HL-60/S4 (cell line): ENCODE measurements around the gene PGLYRP3.

ENCODE experiments used
- in situ Hi-C: fragments of 300-500 bp; cut with MboI; formaldehyde crosslinking; loops from 2 replicates; pipeline ENCODE4 v1.14.3; 2022; ENCODE audit warnings: low sequenced_read_pairs

The PGLYRP3 gene

DNA sequence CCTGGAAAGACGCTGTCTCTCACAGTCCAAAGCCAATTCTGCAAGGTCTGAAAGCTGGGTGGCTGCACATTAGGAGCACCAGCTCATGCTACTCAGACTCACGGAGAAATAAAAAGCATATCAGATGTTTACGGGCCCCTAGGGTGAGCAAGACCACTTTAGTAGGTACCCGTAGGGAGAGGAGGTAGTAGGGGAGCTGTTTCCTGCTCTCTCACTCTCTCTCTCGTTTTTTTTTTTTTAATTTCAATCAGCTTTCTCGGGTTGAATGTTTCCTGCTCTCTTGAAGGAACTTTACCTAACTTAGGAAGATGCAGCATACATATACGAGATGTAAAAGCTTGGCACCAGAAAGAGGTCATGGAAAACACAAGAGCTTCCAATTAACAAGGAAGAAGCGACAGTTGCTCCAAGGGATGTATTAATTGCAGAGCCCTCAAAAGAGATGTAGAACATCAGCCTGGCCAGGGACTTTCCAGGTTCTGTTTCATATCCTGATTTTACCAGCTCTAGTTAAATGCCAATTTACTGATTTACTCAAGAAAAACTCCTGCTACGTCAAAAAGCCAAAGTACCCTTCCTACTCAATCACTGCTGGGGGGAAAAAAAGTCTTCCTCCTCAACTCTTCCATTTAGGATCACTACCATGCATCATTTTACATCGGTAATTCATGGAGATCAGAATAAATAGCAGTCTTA lies 50.1 kb downstream of the PGLYRP3 start:
- in situ Hi-C loops: no loop called here

DNA sequence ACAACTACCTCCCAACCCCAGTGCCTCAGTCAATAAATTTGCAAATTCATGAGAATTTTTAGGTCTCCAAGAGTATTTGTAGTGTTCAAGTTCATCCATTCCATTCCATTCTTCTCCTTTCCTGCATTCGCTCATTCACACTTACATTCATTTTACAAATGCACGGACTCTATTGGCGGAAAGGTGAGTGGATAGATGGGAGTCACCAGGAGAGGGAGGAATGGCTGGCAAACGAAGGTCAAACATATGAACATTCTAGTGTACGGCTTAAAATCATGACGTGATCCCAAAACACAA lies 50.7 kb downstream of the PGLYRP3 start:
- in situ Hi-C loops: no loop called here

DNA sequence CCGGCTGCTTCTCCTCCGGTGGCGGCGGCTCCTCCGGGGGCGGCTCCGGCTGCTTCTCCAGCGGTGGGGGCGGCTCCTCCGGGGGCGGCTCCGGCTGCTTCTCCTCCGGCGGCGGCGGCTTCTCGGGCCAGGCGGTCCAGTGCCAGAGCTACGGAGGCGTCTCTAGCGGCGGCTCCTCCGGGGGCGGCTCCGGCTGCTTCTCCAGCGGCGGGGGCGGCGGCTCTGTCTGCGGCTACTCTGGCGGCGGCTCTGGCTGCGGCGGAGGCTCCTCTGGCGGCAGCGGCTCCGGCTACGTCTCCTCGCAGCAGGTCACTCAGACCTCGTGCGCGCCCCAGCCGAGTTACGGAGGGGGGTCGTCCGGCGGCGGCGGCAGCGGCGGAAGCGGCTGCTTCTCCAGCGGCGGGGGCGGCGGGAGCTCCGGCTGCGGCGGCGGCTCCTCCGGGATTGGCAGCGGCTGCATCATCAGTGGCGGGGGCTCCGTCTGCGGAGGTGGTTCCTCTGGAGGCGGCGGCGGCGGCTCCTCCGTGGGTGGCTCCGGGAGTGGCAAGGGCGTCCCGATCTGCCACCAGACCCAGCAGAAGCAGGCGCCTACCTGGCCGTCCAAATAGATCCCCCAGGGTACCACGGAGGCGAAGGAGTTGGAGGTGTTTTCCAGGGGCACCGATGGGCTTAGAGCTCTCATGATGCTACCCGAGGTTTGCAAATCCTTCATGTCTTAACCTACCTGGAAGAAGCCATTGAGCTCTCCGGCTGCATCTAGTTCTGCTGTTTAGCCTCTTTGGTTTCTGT lies 51.3 kb downstream of the PGLYRP3 start:
- in situ Hi-C loops: no loop called here

DNA sequence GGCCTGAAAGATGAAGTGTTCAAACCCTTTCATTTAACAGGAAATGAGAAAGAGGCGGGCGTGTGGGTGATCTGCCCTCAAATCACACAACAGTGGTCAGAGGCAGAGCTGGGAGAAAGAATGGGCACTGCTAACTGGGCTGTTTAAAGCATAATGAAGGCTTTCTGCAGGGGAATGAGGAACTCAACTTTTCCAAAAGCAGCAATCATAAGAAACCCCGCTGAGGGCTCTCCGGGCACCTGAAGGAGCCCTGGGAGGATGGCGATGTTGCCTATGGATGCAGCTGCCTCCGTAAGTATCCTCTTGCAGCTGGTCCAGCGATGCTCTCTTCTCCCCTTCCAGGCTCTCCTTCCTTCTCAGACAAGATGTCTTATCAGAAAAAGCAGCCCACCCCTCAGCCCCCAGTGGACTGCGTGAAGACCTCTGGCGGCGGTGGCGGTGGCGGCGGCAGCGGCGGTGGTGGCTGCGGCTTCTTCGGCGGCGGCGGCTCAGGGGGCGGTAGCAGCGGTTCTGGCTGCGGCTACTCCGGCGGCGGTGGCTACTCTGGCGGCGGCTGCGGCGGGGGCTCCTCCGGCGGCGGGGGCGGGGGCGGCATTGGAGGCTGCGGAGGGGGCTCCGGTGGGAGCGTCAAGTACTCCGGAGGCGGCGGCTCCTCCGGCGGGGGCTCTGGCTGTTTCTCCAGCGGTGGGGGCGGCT lies 52.0 kb downstream of the PGLYRP3 start:
- in situ Hi-C loops: no loop called here

DNA sequence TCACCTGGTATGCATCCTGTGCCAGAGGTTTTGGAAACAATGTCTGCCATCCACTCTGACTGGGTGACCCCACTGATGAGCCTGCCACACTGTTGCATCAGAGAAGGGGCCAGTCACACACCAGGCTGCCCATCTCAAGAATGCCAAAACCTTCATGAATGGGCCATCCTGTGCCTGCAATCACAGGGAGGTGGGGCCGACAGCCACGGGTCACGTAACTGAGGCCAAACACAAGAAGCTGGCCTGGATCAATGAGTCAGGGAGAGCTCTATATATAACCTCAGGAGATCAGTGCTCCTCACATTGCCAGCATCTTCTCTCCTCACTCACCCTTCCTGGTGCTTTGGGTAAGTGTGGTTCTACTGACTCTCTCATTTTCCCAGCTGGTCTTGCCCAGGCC lies 53.4 kb downstream of the PGLYRP3 start, which contains the start of gene LORICRIN:
LORICRIN (plus strand) TSS at position 301 of the 400 bp plus-strand sequence. CDS start 1,263 bp downstream, outside the sequence.
- in situ Hi-C loops: no loop called here

DNA sequence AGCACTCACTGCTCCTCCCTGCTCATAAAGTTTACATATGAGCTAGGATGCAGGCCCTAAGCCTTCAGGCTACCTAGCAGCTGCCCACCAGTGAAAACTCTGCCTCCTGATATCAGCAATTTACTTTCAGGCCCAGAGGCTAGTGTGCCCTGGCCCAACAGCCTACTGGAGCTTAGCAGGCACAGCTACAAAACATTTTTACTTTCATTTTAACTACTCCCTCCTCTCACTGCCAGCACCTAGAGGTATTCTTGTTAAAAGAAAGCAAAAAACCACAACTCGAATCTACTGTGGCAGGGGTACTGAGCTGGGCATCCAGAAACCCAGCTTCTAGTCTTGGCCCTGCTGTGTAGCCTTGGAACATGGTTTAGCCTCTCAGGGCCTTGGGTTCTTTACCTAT lies 59.1 kb downstream of the PGLYRP3 start:
- in situ Hi-C loops: no loop called here

DNA sequence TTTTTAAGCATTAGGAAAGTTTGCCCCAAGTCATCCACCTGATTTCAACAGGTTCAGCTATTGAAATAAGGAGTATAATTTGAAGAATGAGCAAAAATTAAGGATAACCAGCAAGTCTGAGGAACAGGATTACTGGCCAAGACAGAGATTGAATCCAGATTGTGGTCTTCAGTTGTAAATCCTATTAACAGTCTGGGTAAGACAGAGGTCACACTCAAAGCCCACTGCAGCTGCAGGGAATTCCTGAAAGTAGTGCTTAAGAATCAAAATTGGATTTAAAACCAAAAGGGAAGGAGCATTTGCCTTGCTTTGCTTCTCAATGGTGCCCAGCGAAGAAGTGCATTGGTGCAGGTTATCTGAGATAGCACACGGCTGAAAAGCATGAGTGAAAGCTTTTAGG lies 59.7 kb downstream of the PGLYRP3 start:
- in situ Hi-C loops: no loop called here

DNA sequence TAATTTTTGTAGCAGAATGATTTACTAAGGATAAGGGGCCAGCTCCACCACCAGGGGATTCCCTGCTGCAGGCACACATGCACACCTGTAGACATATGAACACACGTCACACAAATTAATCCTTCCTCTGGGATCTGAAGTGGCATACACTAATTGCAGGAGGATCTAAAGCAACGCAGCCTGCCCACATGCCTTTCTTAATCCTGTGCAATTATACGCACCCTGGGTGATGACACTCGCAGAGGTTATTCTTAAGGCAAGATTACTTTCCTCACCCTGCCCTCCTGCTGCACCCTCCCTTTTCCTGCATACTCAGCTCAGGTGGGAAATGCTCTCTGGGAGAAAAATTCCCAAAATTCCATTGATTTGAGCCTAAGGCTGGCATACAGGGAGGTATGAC lies 60.8 kb downstream of the PGLYRP3 start:
- in situ Hi-C loops: no loop called here

DNA sequence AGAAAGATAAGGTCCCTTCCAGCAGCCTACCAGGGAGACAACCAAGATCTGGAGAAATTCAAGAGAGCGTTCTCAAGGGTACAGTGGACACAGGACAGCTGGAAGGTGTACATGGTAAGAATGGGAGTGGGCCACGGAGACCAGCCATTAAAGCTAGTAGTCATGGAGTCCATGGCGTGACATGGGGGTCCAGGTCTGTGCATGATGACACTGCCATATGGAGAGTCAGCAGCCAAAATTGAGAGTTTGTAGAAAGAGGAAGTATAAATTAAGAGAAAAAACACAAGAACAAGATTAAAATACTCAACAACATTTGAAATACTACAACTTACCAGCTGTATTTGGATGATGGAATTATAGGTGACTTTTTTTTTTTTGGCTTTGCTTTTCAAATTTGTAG lies 61.2 kb downstream of the PGLYRP3 start:
- in situ Hi-C loops: no loop called here

DNA sequence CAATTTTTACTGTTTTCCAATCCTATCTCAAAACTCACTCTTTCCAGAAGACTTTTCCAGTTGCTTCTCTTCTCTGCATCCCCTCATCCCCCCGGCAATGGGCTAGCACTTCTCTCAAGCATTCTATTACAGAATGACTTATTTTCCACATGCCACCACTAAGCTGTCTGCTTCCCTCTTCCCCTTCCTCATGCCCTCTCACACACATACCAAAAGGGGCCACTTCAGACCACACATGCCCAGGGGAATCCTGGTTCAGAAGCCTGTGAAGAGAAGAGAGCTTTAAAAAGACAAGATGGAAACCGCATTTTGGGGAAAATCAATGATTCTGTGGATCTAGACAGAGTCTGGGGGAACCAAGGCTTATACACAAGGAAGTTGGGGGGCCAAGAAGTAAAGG lies 61.7 kb downstream of the PGLYRP3 start:
- in situ Hi-C loops: no loop called here

DNA sequence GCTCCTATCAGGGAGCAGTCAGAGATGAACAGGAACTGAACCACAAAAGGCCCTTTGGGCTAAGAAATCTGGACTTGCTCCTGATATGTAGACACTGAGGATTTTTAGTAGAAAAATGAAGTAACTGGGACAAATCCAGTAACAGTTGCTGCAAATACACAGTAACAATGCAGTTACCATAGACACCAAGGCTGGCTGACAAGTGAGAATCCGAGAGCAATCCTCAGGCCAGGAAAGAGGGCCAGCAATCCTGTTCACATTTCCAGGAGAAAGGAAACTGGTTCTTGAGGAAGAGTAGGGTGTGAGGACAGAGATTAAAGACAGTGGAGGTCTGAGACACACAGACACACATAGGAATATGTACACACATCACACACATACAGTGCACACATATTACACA lies 62.6 kb downstream of the PGLYRP3 start:
- in situ Hi-C loops: no loop called here

DNA sequence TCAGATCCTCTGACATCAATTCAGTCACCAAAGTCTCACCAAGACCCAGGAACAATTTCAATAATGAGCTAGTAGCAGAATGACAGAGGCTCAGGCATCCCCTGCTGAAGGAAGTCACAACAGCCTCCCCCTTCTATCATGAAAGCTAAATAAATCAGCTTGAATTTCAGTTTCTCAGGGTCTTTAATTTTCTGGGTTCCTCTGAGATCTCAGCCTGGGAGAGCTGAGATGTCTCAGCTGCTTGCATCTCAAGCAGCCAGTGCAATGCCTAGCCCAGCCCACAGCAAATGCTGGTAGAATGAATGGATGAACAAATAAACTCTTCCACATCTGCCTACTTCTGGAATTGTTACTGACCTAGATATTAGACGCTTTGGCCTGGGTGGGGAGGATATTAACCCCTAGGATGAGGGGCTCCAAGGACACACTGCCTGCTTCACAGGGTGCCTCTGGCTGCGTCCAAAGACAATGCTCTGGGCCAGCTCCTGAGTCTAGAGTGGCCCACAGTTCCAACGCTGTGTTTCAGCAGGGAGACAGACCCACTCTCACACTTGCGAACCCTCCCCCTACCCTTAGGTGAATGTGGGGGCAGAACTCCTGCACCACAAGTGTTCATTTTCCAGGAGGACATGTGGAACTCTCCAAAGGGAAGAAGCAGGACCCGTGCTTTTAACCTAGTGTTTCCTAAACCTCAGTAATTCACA lies 64.4 kb downstream of the PGLYRP3 start:
- in situ Hi-C loops: no loop called here
